ENCODE results near the gene CATSPER3. TPM values are rescaled to one million over a fixed set of nuclear protein-coding genes. Genes with fewer than 3 reads are reported as not detected.

Gene CATSPER3
- total RNA-seq, 6 experiments from 2014 or later: 0.14 to 0.25 (median 0.19) TPM; not detected in 3

DNA sequence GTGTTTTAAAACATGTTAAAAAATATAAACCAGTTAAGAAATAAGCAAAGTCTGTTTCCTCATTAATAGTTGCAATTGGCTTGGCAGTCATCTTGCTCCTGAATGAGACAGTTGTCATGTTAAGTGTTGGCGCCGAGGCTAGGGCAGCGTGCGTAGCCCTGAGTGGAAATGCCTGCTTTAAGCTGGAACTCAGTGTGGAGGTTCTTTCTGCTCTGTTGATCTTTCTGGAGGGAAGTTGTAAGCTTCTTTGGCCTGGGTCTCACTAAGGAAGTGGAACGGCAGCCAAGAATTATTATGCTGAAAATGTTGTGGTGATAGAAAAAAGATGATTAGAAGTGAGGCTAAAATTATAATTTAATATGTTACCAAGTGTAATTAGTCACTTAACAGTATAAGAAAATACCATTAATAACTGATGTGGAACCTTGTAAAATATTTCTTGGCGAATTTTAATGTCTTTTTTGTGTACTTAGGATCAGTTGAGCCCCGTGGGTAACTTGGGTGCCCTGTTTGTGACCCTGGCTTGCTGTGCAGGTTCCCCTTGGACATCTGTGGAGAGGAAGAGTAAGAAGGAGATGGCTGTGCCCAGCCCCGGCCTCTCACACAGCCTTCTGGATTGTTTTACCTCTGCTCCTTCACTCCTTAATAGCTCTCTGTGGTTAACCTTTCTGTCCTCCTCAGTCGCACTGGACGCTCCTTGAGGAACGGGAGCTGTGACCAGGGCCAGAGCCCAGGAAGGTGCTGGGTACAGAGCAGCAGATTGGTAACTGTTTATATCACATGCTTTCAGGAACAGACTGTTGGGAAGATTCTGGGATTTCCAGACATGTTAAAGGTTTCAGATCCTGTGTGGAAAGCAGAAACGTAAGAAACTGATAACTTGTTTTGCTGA is 31.8 kb upstream of the CATSPER3 start:
- Mint-ChIP-seq H3K27ac (no peak overlapping the region), H3K36me3 (ENCODE audit: low read depth) (peaks cover under 1% of the 10 kb centered on the region; the same call in 1 of the 2 replicates)
- TF ChIP-seq, protein P1, sequence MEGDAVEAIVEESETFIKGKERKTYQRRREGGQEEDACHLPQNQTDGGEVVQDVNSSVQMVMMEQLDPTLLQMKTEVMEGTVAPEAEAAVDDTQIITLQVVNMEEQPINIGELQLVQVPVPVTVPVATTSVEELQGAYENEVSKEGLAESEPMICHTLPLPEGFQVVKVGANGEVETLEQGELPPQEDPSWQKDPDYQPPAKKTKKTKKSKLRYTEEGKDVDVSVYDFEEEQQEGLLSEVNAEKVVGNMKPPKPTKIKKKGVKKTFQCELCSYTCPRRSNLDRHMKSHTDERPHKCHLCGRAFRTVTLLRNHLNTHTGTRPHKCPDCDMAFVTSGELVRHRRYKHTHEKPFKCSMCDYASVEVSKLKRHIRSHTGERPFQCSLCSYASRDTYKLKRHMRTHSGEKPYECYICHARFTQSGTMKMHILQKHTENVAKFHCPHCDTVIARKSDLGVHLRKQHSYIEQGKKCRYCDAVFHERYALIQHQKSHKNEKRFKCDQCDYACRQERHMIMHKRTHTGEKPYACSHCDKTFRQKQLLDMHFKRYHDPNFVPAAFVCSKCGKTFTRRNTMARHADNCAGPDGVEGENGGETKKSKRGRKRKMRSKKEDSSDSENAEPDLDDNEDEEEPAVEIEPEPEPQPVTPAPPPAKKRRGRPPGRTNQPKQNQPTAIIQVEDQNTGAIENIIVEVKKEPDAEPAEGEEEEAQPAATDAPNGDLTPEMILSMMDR (IDR thresholded peaks at IDR 0.05): no peak

DNA sequence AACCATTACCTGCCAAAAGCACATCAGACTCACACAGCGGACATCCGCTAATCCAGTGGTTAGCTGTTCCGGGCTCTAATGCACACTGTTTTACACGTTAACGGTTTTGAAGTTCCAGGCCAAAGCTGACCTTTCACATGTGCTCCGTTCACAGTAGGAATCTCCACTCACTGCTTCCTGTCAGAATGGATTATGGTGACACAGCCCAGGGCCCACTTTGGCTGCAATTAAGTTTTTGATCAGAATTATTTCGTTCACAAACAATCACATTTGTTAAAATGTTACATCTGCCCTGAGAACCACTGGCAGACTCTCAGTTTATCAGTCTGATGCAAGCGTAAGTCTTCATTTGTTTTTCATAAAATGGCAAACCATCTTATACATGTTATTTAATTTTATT is 30.2 kb upstream of the CATSPER3 start:
- no peaks in the 10 kb centered on the region for H3K9me3 Mint-ChIP-seq
- H3K36me3 Mint-ChIP-seq (ENCODE audit: low read depth): peaks cover 6% of the 10 kb centered on the region
- DNase-seq: no peak
- H3K4me3 Mint-ChIP-seq: no peak overlapping the region
- H3K27me3 Mint-ChIP-seq (ENCODE audit: insufficient read depth): no peaks in the 10 kb centered on the region; the same call in 1 of the 2 replicates
- H3K27ac Mint-ChIP-seq: no peak overlapping the region
- no peaks in the 10 kb centered on the region for H3K4me1 Mint-ChIP-seq (ENCODE audit: low read depth)
- TF ChIP-seq, protein P1 (IDR thresholded peaks at IDR 0.05): no peak

More for the DNA sequence above, 31.8 kb upstream of the CATSPER3 start:
- no peaks in the 10 kb centered on the region for H3K4me1 Mint-ChIP-seq (ENCODE audit: low read depth)
- H3K27me3 Mint-ChIP-seq (ENCODE audit: insufficient read depth): no peaks in the 10 kb centered on the region; the same call in 1 of the 2 replicates
- no peak overlapping the region for H3K4me3 Mint-ChIP-seq
- DNase-seq: no peak
- H3K9me3 Mint-ChIP-seq: no peaks in the 10 kb centered on the region

DNA sequence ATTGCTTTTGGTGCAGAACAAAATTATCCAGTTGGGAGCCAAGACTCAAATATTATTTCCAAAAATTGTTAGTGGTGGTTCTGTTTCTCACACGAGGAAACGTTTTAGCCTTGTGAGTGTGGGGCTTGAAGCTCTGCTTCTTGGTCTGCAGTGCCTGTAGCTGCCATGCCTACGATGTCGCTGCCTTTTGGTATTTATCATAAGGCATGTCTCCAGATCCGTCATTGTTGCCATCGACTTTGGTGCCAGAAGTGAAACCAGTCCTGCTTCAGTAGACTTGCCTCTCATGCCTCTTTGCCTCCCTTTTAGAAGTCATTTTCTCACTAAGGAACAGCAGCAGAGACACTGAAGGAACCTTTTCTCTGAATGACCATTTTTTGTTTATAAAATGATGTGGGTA is 29.7 kb upstream of the CATSPER3 start:
- no peak for DNase-seq
- no peaks in the 10 kb centered on the region; the same call in 1 of the 2 replicates for H3K27me3 Mint-ChIP-seq (ENCODE audit: insufficient read depth)
- H3K4me1 Mint-ChIP-seq (ENCODE audit: low read depth): no peaks in the 10 kb centered on the region
- H3K27ac Mint-ChIP-seq: no peak overlapping the region
- H3K36me3 Mint-ChIP-seq (ENCODE audit: low read depth): peaks cover 6% of the 10 kb centered on the region
- no peak overlapping the region for H3K4me3 Mint-ChIP-seq
- TF ChIP-seq, protein P1 (IDR thresholded peaks at IDR 0.05): no peak
- no peaks in the 10 kb centered on the region for H3K9me3 Mint-ChIP-seq

DNA sequence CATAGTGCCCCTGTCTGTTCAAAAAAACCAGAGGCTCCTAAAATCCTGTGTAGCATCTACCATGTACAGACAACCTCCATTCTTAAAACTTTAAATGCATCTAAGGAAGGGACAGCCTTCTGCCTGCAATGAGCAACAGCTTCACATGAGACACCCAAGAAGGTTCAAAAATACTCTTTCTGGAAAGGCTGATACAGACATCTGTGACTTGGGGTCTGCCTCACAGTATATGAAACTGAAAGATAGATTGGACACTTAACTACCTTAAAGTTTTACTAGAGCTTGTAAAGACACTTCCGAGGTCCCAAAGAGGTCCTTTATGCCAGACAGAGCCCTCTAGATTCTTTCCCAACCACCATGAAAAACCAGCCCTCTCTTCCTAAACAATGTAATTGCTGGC is 28.2 kb upstream of the CATSPER3 start:
- DNase-seq: no peak
- TF ChIP-seq, protein P1 (IDR thresholded peaks at IDR 0.05): no peak
- Mint-ChIP-seq H3K4me3 (no peak overlapping the region), H3K36me3 (ENCODE audit: low read depth) (peaks cover 6% of the 10 kb centered on the region), H3K4me1 (ENCODE audit: low read depth) (no peaks in the 10 kb centered on the region), H3K9me3 (no peaks in the 10 kb centered on the region), H3K27ac (no peak overlapping the region), H3K27me3 (ENCODE audit: insufficient read depth) (no peaks in the 10 kb centered on the region; the same call in 1 of the 2 replicates)

DNA sequence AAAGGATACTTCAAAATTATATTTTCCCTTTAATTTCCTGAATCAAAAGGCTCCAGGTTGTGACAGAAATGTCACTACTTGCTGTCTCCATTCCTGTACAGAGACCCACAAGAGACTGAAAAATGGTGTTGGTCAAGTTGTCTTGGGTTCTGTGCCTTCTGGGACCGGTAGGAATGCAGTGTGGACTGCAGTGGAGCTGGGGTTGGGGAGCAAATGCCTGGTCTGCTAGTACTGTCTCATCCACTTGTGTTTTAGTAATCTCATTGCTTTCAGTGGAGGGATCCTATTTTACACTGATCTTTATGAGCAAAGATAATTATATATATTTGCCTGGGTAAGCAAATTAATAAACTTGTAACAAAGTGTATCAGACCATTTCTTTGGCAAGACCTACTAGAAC is 24.2 kb upstream of the CATSPER3 start:
- H3K4me1 Mint-ChIP-seq (ENCODE audit: low read depth): peaks cover under 1% of the 10 kb centered on the region; the same call in 1 of the 2 replicates
- DNase-seq: no peak
- no peak overlapping the region for H3K27ac Mint-ChIP-seq
- H3K27me3 Mint-ChIP-seq (ENCODE audit: insufficient read depth): no peaks in the 10 kb centered on the region; the same call in 1 of the 2 replicates
- TF ChIP-seq, protein P1 (IDR thresholded peaks at IDR 0.05): no peak
- H3K4me3 Mint-ChIP-seq: no peak overlapping the region
- peaks cover 6% of the 10 kb centered on the region for H3K36me3 Mint-ChIP-seq (ENCODE audit: low read depth)
- no peaks in the 10 kb centered on the region for H3K9me3 Mint-ChIP-seq
